ENCODE measurements around the gene EIF4E.

- no peak for TF ChIP-seq POLR2A (IDR thresholded peaks at IDR 0.05)
- TF ChIP-seq, protein P1, sequence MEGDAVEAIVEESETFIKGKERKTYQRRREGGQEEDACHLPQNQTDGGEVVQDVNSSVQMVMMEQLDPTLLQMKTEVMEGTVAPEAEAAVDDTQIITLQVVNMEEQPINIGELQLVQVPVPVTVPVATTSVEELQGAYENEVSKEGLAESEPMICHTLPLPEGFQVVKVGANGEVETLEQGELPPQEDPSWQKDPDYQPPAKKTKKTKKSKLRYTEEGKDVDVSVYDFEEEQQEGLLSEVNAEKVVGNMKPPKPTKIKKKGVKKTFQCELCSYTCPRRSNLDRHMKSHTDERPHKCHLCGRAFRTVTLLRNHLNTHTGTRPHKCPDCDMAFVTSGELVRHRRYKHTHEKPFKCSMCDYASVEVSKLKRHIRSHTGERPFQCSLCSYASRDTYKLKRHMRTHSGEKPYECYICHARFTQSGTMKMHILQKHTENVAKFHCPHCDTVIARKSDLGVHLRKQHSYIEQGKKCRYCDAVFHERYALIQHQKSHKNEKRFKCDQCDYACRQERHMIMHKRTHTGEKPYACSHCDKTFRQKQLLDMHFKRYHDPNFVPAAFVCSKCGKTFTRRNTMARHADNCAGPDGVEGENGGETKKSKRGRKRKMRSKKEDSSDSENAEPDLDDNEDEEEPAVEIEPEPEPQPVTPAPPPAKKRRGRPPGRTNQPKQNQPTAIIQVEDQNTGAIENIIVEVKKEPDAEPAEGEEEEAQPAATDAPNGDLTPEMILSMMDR (IDR thresholded peaks at IDR 0.05) = no peak
- TF ChIP-seq POLR2AphosphoS5 (IDR thresholded peaks at IDR 0.05) = no peak
Measured at GRCh38 chr4:98963538-98964433, 34.9 kb upstream of the EIF4E start.
